Measurements from ENCODE around the gene FHDC1. TPM values are rescaled to one million over a fixed set of nuclear protein-coding genes. Genes with fewer than 3 reads are reported as not detected.
A peak's percentile ranks its signal among the peaks of the same experiment; 100 is the strongest.

Gene FHDC1
- total RNA-seq, 1 experiment from 2014 or later, result 19.9 TPM

- Histone ChIP-seq H4K8ac (replicated peaks; ENCODE audit: insufficient read length, low read depth, low read length) (no peak overlapping the region), H2BK120ac (ENCODE audit: low read depth, low read length, poor library complexity, severe bottlenecking) (no peak overlapping the region), H3K27ac (ENCODE audit: insufficient read length, low read depth, low read length) (no peak overlapping the region), H2BK5ac (ENCODE audit: insufficient read length, low read length) (no peak overlapping the region), H3T11ph (ENCODE audit: low read length) (no peak overlapping the region), H3K23me2 (ENCODE audit: insufficient read length, low read depth, low read length, poor library complexity, severe bottlenecking) (no peaks in the 10 kb centered on the region), H3K4me1 (ENCODE audit: insufficient read depth, low read length) (no peaks in the 10 kb centered on the region), H3K18ac (ENCODE audit: insufficient read length, low read depth, low read length) (no peak overlapping the region), H3K79me2 (ENCODE audit: insufficient read depth, low read length) (no peaks in the 10 kb centered on the region), H3K56ac (ENCODE audit: insufficient read length, low read depth, low read length) (no peak overlapping the region), H4K5ac (ENCODE audit: insufficient read length, low read depth, low read length) (no peak overlapping the region), H3K23ac (ENCODE audit: insufficient read length, low read depth, low read length) (no peak overlapping the region), H3K9me3 (ENCODE audit: control insufficient read depth, low read depth, low read length) (no peaks in the 10 kb centered on the region), H2BK12ac (ENCODE audit: insufficient read length, low read depth, low read length) (no peak overlapping the region), H2AFZ (ENCODE audit: low read length) (no peak overlapping the region), H2BK20ac (ENCODE audit: low read depth, low read length, poor library complexity, severe bottlenecking) (no peak overlapping the region), H3K79me1 (ENCODE audit: insufficient read depth, low read depth, low read length, poor library complexity, severe bottlenecking) (no peaks in the 10 kb centered on the region), H3K27me3 (ENCODE audit: insufficient read depth, low read length) (no peaks in the 10 kb centered on the region), H4K91ac (ENCODE audit: insufficient read length, low read depth, low read length) (no peak overlapping the region), H3K4me2 (ENCODE audit: insufficient read depth, insufficient read length, low read length) (no peak overlapping the region), H4K20me1 (ENCODE audit: control insufficient read depth, insufficient read depth, insufficient read length) (no peaks in the 10 kb centered on the region), H2BK15ac (ENCODE audit: low read depth, low read length) (no peak overlapping the region), H3K9ac (ENCODE audit: extremely low read depth, insufficient read length, low read length) (no peak overlapping the region), H2AK5ac (ENCODE audit: insufficient read length, low read length) (no peak overlapping the region), H3K14ac (ENCODE audit: insufficient read depth, low read length) (no peak overlapping the region), H3K4ac (ENCODE audit: low read depth, low read length) (no peak overlapping the region)
- Mint-ChIP-seq H3K4me1 (peaks cover 7 to 10% of the 10 kb centered on the region in 2 experiments), H3K36me3 (ENCODE audit: insufficient read depth in 1 of 3, low read depth in 3 of 3) (peaks cover 22 to 52% (median 37%) of the 10 kb centered on the region in 3 experiments; a peak in 6 of 7 replicates), H3K9me3 (no peaks in the 10 kb centered on the region), H3K27ac (peak overlapping the region in 1 of 3 experiments; percentile 68; a peak in 1 of 7 replicates), H3K27me3 (ENCODE audit: low read depth) (no peaks in the 10 kb centered on the region), H3K4me3 (no peak overlapping the region)
- no peak for TF ChIP-seq CTCF (conservative IDR thresholded peaks at IDR 0.05)
- peak; percentile 18 for DNase-seq
- no CpG with 5 or more reads among the region's 28 CpGs for WGBS (ENCODE audit: extremely low coverage, insufficient read length, low lambda C conversion rate)
Measured at GRCh38 chr4:152976212-152976761, 40.2 kb downstream of the FHDC1 start.

Measured in H9 (cell line).